ENCODE data around the gene TRNAU1AP.

The TRNAU1AP gene

GRCh38 chr1:28613175-28613574 lies 60.3 kb downstream of the TRNAU1AP start:
- DNase-seq (ENCODE audit: low read depth) = no peak
